Sciatic nerve (tissue), 2 donors: Measurements from ENCODE around the gene PPP1R14B. TPM values are rescaled to one million over a fixed set of nuclear protein-coding genes. Genes with fewer than 3 reads are reported as not detected.

Experiments
- ATAC-seq: fragments of 200-7000 bp; cut with Tn5 transposase; one replicate; pipeline ENCODE4 v1.9.1; 2020; ENCODE audit warnings: mild to moderate bottlenecking, moderate library complexity
- DNase-seq: peaks from one replicate; pipeline ENCODE4 v3.0.0-alpha.2; 2020; ENCODE audit warnings: low spot score
- intact Hi-C: fragments of 100-400 bp; cut with DNase I; formaldehyde crosslinking; loops from one replicate; pipeline ENCODE4 v1.14.2; 2022
- total RNA-seq: library from RNA; stranded (reverse); fragmentation: NEBNext Ultra II Directional; extraction: Animal tissue kit (Norgen Biotek cat#: 25700); gene quantifications from one replicate; pipeline ENCODE4 v1.2.1, GENCODE V29; 2021
- donor health status: DM: no; HTN: no; CAD: no.
- donor health status: DM: no; HTN: no; CAD: no.

The PPP1R14B gene, protein sequence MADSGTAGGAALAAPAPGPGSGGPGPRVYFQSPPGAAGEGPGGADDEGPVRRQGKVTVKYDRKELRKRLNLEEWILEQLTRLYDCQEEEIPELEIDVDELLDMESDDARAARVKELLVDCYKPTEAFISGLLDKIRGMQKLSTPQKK
- 48.8 TPM for total RNA-seq

DNA sequence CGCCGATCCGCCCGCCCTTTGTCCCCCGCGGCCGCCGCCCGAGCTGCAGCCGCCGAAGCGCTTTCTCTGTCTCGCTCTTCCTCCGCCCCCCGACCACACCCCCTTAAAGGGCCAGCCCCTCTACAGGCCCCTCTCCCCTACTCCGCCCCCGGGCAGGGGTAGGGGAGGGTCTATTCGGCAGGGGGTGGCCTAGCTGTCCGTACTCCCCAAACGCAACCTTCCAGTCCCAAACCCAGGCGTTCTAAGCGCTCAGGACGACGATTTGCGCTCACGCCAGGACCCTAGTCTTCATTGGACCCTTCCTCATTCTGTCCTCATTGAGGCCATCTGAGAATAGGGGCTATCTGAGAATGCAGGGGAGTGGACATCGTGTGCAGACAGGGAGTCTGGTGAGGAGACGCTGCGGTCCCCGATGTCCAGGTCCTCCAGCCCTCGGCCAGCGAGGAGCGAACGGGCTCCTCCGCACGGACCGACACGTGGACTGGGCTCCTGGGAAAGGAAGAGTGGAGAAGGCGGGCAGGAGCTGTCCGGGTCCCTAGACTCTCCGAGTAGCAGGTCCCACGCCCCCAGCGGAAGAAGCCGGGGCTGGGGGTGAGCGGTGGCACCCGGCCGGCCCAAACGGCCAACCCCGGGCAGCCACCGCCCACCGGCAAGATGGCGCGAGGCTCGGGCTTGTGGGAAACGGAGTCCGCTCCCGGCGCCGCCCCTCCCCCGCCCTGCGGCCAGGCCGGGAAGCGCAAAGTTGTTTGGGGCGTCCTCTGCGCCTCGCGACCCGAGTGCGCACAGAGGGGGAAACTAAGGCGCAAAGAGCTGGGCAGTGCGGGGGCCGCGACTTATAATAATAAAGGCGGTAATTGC lies at the start of gene PPP1R14B:
PPP1R14B (minus strand) TSS at position 73 of the 858 bp plus-strand sequence. CDS start 270 bp downstream, outside the sequence.
- DNase-seq (peak; percentile 92), ATAC-seq (peak; percentile 80)
- intact Hi-C loops, result no loop called here

DNA sequence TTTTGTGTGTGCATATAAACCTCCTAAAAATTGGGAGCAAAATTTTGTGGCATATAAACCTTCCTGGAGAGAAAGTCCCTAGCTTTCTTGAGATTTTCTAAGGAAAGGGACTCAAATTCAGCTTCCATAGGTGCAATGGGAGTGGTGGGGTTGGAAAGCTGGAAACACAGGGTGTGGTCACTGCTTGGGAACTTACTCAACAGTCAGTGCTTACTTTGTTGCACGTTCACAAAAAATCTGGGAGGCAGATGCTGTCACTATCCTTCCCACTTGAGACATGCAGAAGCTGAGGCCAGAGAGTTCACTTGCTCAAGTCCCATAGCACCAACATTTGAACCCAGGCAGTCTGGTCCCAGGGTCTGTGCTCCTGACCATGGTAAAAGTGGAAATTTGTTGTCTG lies 49.5 kb upstream of the PPP1R14B start:
- ATAC-seq (no peak), DNase-seq (no peak)
- intact Hi-C loops, result loop anchor here (10.0 kb wide), 2 partner anchors 91 to 301 kb away; partner anchors contain the start of gene FERMT3

DNA sequence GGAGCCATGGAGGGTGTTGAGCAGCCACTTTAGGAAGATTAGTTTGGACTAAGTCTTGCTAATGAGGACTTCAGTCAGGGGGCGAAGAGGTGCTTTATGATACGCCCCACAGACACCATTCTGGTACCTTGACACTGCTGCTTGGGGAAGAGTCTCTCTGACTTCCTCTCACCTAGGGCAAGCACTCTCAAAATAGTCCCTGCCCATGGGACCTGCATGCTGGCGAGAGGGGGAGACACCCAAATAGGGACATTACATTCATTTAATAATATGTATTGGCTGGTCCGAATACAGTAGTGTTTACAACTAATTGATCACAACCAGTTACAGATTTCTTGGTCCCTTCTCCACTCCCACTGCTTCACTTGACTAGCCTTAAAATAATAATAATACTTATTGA lies 49.0 kb upstream of the PPP1R14B start:
- no peak for ATAC-seq
- intact Hi-C loops, result loop anchor here (10.0 kb wide), 2 partner anchors 91 to 301 kb away; partner anchors contain the start of gene FERMT3
- no peak for DNase-seq

DNA sequence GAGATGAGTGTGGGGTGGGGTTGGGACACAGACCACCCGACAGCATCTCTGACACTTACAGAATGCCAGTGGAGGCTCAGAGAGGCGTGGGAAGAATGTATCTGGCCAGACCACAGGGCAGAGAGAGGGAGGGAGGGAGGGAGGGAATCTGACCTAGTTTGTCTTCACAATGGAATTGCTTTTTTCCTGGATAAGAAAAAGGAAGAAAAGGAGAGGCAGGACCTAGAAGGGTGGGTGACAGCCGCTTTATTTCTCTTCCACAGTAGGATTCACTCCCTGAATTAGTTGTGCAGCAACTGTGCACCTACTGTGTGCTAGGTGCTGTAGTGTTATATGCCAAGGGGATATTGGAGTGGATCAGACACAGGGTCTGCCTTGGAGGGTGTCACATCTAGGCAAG lies 48.0 kb upstream of the PPP1R14B start:
- intact Hi-C loops, result loop anchor here (10.0 kb wide), 2 partner anchors 90 to 300 kb away; partner anchors contain the start of gene FERMT3
- DNase-seq (no peak), ATAC-seq (no peak)

DNA sequence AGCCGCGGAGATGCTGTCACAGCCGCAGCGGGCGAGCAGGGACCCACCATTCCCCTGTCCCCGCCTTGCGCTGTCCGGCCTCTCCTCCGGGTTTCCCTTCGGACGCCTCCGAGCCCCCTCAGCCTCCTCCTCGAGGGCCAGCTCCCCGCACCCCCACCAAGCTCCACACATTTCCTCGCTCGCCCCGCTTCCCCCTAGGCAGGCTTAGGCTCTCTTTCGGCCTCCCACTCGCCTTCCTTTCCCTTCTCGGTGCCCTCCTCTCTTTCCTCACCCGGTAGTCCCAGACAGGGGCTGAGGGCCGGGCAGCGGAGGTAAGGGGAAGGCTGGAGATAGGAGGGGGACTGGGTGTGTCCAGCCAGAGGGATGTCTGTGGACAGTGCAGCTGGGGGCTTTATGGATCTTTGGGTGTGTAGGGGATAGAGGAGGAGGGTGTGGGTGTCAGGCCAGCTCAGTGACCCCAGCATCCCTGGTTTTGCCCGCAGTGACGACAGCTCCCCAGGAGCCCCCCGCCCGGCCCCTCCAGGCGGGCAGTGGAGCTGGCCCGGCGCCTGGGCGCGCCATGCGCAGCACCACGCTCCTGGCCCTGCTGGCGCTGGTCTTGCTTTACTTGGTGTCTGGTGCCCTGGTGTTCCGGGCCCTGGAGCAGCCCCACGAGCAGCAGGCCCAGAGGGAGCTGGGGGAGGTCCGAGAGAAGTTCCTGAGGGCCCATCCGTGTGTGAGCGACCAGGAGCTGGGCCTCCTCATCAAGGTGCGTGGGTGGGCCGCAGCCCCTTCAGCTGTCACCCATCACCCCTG lies 45.9 kb upstream of the PPP1R14B start:
- DNase-seq (no peak), ATAC-seq (no peak)
- intact Hi-C loops, result loop anchor here (10.0 kb wide), 2 partner anchors 88 to 298 kb away; partner anchors contain the start of gene FERMT3

DNA sequence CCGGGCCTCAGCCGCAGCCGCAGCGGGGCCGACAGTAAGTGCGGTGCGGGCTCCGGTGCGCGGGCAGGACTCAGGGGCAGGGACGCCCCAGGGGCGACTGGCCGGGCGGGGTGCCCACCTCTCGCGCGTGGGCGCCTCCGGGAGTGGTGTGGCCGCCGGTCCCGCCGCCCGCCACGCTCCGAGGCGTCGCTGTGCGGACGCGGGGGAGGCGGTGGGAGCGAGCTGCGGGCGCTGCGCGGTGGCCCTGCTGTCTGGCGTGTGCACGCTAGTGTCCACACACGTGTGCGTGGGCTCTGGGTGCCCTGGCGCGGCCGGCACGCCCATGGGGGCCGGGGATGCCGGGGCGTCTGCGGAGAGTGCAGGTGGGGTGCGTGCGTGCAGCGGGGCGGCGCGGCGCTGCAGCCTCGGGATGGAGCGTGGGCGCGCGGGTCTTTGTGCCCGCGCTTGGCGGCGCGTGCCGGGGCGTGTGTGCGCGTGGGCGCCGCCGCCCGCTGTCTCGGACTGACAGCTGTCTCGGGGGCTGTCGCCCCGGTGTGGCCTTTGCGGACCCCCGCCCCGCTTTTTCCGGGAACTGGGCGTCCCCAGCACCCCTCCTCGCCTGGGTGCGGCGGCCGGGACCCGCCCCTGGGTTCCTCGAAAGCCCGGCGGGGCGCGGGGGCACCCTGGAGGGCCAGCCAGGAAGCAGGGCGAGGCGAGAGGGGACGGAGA lies 45.2 kb upstream of the PPP1R14B start:
- DNase-seq (no peak), ATAC-seq (no peak)
- intact Hi-C loops, result loop anchor here (10.0 kb wide), 2 partner anchors 87 to 297 kb away; partner anchors contain the start of gene FERMT3

DNA sequence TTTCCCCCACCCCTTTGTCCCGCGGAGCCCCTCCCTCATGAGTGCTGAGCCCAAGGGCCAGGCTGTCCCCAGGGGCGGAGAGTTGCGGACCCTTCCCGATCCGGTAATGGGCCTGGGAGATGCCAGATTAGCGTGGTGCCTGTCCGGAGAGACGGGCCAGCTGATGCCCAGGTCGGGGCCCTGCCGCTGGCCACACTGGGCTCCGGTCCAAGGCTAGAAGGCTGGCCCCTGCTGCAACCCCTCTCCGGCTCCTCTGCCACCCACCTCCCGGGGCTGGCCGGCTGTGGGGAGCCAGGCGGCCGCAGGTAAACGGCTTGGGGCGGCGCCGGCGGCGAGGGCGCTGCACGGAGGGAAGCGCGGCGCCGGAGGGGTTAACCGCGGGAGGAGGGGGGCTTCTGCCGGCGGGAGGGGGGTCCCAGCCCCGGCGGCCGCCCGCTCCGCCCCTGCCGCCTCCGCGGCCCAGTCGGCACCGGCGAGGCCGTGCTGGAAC lies 44.6 kb upstream of the PPP1R14B start, which contains the start of gene KCNK4:
KCNK4 (plus strand) TSS at position 41 of the 490 bp plus-strand sequence. CDS start 1,717 bp downstream, outside the sequence.
- intact Hi-C loops, result loop anchor here (10.0 kb wide), 2 partner anchors 87 to 297 kb away; partner anchors contain the start of gene FERMT3
- DNase-seq (no peak), ATAC-seq (no peak)

DNA sequence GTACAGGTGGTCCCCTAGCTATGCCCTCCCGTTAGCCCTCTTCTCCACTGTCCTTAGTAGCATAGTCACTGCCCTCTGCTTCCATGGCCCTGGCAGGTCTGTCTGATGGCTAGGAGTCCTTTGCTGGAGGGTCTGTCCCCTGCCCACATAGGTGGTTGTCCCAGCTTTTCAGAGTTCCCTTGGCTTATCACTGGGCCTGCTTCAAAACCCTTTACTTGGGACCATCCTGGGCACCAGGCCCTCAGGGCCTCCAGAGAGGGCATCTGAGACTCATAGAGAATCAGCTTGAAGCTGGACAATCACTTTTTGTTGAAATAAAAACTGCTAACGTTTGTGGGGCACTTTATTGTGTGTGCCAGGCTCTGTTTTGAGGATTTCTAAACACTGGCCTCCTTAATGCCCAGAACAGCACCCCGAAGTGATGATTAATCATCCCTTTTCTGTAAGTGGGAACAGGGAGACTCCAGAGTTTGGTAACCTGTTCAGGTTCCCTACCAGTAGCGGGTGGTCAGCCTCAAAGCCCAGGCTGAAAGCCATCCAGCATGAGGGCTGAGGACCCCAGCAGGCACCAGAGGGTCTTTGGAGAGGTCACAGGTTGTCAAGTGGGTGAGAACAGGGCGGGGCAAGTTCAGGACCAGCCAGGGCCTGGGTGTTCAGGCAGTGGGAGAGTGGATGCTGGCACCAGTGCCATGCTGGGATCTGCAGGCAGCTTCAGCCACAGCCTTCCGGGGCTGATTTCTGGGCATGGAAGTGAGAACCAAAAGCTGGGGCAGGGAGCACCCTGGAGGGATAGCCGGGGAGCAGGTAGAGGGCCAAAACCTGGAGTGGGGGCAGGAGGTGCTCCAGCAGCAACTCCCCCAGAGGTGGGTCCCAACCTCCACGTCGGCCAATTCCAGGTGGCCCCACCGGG lies 43.9 kb upstream of the PPP1R14B start:
- no peak for ATAC-seq
- no peak for DNase-seq
- intact Hi-C loops, result loop anchor here (10.0 kb wide), 2 partner anchors 86 to 296 kb away; partner anchors contain the start of gene FERMT3

DNA sequence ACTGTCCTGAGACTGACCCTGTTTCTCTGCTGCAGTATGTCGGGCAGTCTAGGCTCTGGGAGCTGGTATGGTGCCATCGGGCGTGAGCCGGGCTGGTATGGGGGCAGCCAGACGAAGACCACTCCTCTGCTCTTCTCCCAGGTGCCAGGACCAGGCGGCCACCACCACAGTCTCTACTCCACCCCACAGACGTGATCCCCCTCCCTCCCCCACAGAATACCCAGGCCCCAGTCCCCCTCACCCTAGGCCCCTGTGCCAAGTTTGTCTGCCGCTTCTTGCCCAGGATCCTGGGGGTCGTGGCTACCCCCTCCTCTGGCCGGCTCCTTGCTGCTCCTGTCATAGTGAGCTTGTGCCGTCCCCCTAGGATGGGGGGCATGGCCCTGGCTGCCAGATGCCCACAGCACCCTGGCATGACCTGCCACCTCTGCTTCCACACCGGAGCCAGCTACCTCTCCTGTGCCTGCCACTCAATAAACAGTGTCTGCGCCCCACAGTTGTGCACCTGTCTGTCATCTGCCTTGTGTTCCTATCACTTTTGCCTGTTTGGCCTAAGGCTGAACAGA lies 42.3 kb upstream of the PPP1R14B start:
- no peak for ATAC-seq
- DNase-seq, result peak; percentile 53
- intact Hi-C loops, result no loop called here

DNA sequence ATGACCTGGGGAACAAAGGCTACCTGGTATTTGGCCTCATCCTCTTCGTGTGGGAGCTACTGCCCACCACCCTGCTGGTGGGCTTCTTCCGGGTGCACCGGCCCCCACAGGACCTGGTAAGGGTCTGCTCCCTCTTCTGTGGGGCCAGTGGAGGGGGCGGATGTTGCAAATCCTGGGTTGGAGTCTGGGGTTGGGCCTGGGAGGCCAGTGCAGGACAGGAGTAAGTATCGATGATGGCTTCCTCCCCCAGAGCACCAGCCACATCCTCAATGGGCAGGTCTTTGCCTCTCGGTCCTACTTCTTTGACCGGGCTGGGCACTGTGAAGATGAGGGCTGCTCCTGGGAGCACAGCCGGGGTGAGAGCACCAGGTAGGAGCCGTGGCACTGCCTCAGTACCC lies 41.6 kb upstream of the PPP1R14B start:
- DNase-seq (peak; percentile 58), ATAC-seq (no peak)
- intact Hi-C loops, result no loop called here

DNA sequence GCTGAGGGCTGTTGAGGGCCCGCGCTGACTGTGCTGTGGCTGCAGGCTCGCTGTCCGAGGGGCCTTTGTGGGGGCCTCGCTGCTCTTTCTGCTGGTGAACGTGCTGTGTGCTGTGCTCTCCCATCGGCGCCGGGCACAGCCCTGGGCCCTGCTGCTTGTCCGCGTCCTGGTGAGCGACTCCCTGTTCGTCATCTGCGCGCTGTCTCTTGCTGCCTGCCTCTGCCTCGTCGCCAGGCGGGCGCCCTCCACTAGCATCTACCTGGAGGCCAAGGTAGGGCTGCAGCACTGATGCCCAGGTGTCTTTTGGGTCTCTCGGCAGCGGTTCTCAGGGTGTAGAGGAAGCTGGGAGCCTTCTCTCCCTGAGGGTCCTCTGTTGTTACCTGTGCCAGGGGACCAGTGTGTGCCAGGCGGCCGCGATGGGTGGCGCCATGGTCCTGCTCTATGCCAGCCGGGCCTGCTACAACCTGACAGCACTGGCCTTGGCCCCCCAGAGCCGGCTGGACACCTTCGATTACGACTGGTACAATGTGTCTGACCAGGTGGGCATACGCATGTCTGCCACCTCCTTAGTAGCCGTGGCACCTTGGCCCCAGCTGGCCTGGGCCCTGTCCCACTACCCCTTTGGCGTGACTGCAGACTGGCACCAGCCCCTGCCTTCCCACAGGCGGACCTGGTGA lies 41.1 kb upstream of the PPP1R14B start:
- ATAC-seq, result no peak
- peak; percentile 58 for DNase-seq
- intact Hi-C loops, result no loop called here

DNA sequence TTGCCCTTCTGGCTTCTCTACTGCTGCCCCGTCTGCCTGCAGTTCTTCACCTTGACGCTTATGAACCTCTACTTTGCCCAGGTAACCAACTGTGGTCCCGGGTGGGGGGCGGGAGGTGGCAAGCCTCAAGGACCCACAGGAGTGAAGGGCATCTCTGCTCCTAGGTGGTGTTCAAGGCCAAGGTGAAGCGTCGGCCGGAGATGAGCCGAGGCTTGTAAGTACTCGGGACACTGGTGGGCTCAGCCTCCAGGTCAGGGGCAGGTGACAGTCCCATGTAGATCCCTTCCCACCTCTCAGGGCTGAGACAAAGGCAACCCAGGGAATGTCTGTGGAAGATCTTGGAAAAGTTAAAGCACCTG lies 40.0 kb upstream of the PPP1R14B start:
- DNase-seq (no peak), ATAC-seq (no peak)
- intact Hi-C loops, result no loop called here

DNA sequence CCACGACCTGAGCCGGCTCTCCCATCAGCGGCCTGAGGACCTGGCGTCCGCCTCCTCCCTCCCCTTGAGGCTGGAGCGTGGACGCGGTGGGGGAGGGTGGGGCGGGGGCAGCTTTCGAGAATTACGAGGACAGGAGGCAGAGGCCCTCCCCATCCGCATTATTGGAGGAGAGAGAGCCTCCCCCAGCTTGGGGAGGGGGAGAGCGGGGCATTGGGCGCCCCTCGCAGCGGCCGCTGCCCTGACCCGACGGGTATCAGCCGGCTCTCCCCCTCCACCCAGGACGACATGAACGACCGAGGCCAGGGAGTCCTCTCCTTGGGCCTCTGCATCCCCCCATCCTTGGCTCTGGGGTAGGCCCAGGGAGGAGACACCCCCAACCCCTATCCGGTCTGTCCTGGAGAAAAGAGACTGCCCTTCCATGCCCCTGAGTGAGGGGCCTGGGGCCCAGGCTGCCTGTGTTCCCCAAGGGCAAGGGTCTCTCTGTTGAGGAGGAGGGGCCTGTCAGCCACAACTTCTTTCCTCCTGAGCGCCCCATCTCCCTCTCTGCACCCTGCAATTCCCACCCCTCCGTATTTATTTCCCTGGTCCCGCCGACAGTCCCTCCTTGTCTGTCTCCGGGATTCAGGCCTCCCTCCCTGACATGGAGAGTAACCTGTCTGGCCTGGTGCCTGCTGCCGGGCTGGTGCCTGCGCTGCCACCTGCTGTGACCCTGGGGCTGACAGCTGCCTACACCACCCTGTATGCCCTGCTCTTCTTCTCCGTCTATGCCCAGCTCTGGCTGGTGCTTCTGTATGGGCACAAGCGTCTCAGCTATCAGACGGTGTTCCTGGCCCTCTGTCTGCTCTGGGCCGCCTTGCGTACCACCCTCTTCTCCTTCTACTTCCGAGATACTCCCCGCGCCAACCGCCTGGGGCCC lies 39.4 kb upstream of the PPP1R14B start:
- intact Hi-C loops, result no loop called here
- ATAC-seq (peak; percentile 1), DNase-seq (no peak)

DNA sequence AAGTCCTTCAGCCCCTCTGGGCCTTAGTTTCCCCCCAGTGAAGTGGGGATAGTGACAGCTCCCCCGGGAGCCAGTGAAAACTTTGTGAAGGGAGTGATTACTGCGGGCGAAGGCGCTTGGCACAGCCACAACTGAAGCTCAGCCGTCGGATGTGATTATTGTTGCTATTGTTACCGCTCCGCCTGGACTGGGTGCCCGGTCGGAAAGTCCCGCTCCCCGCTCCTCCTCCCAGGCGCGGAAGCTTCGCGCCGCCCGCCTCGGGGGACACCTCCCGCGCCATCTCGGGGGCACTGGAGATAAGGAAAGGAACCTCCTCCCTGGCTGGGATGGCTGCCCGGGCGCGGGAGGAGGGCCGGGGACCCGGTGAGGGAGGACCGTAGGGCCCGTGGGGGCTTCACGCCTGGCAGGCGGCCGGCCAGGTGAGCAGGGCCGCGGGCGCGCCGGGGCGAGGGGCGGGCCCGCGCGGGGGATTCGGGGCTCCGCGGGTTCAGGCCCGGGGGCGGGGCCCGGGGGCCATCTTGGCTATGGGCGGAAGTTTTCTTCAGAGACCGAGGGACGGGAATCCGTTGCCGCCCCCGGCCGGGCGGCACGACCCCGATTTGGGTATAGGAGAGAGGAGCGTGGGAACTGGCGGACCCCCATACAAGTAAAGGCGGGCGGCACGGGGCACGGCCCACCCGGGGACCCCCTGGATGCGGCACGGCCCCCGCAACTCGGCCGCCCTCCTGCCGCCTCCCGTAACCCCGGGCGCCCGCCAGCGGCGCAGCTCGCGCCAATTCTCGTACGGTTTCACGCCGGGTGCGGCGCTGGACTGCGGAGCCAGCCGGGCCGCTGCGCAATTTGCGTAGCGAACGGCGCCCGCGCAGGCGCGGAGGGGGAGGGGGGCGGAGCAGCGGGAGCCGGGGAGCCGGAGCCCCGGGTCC lies 38.5 kb upstream of the PPP1R14B start, which contains the start of gene GPR137:
GPR137 (plus strand) TSS at position 887 of the 923 bp plus-strand sequence. CDS start 677 bp downstream, outside the sequence.
- ATAC-seq, result peak; percentile 59
- intact Hi-C loops, result no loop called here
- DNase-seq, result peak; percentile 93
